GM18870 (cell line): ENCODE data around the gene CHAT.
"Not testable (repeated sequence)": the region's sequence is repeated elsewhere in the genome, so short reads cannot be mapped to it uniquely, and the experiment has no call there.

Source experiments
- ATAC-seq: cut with Tn5 transposase; IDR thresholded peaks from one replicate; pipeline ENCODE4 v1.9.1; 2021; ENCODE audit warnings: moderate library complexity; ENCODE audit not compliant: unreplicated experiment

CHAT gene

GRCh38 chr10:49678827-49679479, 65.1 kb downstream of the CHAT start:
- ATAC-seq, result no peak

GRCh38 chr10:49679480-49679893, 65.7 kb downstream of the CHAT start, which contains the start of gene C10orf53:
C10orf53 (plus strand) TSS chr10:49679651; CDS start chr10:49679698, 47 bp downstream.
- ATAC-seq, result no peak

GRCh38 chr10:49682449-49682848, 68.6 kb downstream of the CHAT start:
- ATAC-seq, result not testable (repeated sequence)

GRCh38 chr10:49682879-49683278, 69.0 kb downstream of the CHAT start:
- no peak for ATAC-seq

- no peak for ATAC-seq
These were observed 72.8 kb downstream of the CHAT start for GRCh38 chr10:49686651-49687050.

GRCh38 chr10:49688261-49688846, 74.5 kb downstream of the CHAT start:
- no peak for ATAC-seq

- no peak for ATAC-seq
These were observed 75.1 kb downstream of the CHAT start for GRCh38 chr10:49688920-49689319.

GRCh38 chr10:49689882-49690510, 76.2 kb downstream of the CHAT start:
- ATAC-seq, result no peak

- ATAC-seq, result no peak
These were observed 77.0 kb downstream of the CHAT start for GRCh38 chr10:49690698-49691356.

GRCh38 chr10:49691588-49691987, 77.8 kb downstream of the CHAT start:
- no peak for ATAC-seq

GRCh38 chr10:49694466-49694865, 80.6 kb downstream of the CHAT start:
- no peak for ATAC-seq

- no peak for ATAC-seq
These were observed 82.5 kb downstream of the CHAT start for GRCh38 chr10:49696311-49696710.

GRCh38 chr10:49698679-49699078, 84.8 kb downstream of the CHAT start:
- no peak for ATAC-seq

- no peak for ATAC-seq
These were observed 86.4 kb downstream of the CHAT start for GRCh38 chr10:49700211-49700610.

- no peak for ATAC-seq
These were observed 87.2 kb downstream of the CHAT start for GRCh38 chr10:49700997-49701396.

- ATAC-seq, result no peak
These were observed 93.7 kb downstream of the CHAT start for GRCh38 chr10:49707585-49707984.

GRCh38 chr10:49709934-49710333, 96.1 kb downstream of the CHAT start:
- no peak for ATAC-seq

- no peak for ATAC-seq
These were observed 97.1 kb downstream of the CHAT start for GRCh38 chr10:49710966-49711365.

GRCh38 chr10:49711481-49711880, 97.6 kb downstream of the CHAT start:
- ATAC-seq, result no peak

- no peak for ATAC-seq
These were observed 99.4 kb downstream of the CHAT start for GRCh38 chr10:49713266-49713665.
